ENCODE data around the gene UBA52.

Gene UBA52

DNA sequence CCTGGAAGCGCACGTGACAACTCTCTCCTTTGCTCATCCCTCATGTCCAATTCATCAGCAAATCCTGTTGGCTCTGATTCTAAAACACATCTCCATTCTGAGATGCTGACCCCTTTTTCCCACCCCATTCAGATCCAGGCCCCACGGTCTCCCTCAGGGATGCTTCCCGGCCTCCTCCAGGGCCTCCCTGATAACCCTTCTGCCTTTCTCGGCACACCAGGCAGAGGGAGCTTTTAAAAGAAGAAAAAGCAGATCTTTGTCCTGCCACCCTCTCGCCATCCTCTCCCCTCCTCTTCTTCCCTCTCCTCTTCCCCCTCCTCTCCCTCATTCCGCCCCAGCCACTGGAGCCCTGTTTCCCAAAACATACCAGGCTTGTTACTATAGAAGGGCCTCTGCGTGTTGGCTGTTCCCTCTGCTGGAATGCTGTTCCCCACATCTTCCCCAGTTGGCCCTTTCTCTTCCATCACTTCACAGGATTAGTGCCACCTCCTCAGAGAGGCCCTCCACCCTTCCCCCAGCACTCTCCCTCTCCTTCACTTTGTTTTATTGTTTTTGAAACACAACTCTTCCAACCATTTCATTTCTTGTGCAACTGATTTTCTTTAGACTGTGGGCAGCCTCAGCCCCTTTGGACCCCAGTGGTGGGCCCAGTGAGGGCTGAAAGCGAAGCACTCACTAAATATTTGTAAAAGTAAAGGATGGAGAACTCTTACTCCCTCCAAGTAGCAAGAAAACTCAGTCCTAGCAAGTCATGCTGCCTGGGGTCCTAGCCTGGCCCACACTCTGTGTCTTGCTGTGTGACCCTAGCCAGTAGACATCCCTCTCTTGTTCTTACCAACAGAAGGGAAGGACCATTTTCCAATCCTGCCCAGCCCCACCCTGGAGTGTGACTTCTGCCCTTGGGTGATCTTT is 37.4 kb downstream of the UBA52 start:
- H3K4me3 ChIP-seq (replicated peaks; ENCODE audit: insufficient read depth, low read length), result no peak overlapping the region
- H3K27ac ChIP-seq (replicated peaks), result no peak overlapping the region
- TF ChIP-seq SPI1 (IDR thresholded peaks at IDR 0.05; ENCODE audit: borderline replicate concordance, low read depth), result no peak
- TF ChIP-seq, protein P1, sequence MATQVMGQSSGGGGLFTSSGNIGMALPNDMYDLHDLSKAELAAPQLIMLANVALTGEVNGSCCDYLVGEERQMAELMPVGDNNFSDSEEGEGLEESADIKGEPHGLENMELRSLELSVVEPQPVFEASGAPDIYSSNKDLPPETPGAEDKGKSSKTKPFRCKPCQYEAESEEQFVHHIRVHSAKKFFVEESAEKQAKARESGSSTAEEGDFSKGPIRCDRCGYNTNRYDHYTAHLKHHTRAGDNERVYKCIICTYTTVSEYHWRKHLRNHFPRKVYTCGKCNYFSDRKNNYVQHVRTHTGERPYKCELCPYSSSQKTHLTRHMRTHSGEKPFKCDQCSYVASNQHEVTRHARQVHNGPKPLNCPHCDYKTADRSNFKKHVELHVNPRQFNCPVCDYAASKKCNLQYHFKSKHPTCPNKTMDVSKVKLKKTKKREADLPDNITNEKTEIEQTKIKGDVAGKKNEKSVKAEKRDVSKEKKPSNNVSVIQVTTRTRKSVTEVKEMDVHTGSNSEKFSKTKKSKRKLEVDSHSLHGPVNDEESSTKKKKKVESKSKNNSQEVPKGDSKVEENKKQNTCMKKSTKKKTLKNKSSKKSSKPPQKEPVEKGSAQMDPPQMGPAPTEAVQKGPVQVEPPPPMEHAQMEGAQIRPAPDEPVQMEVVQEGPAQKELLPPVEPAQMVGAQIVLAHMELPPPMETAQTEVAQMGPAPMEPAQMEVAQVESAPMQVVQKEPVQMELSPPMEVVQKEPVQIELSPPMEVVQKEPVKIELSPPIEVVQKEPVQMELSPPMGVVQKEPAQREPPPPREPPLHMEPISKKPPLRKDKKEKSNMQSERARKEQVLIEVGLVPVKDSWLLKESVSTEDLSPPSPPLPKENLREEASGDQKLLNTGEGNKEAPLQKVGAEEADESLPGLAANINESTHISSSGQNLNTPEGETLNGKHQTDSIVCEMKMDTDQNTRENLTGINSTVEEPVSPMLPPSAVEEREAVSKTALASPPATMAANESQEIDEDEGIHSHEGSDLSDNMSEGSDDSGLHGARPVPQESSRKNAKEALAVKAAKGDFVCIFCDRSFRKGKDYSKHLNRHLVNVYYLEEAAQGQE (IDR thresholded peaks at IDR 0.05; ENCODE audit: insufficient replicate concordance, low read depth), result no peak
- TF ChIP-seq, protein P2, sequence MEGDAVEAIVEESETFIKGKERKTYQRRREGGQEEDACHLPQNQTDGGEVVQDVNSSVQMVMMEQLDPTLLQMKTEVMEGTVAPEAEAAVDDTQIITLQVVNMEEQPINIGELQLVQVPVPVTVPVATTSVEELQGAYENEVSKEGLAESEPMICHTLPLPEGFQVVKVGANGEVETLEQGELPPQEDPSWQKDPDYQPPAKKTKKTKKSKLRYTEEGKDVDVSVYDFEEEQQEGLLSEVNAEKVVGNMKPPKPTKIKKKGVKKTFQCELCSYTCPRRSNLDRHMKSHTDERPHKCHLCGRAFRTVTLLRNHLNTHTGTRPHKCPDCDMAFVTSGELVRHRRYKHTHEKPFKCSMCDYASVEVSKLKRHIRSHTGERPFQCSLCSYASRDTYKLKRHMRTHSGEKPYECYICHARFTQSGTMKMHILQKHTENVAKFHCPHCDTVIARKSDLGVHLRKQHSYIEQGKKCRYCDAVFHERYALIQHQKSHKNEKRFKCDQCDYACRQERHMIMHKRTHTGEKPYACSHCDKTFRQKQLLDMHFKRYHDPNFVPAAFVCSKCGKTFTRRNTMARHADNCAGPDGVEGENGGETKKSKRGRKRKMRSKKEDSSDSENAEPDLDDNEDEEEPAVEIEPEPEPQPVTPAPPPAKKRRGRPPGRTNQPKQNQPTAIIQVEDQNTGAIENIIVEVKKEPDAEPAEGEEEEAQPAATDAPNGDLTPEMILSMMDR (IDR thresholded peaks at IDR 0.05; ENCODE audit: insufficient read depth, low read length), result no peak
- no peak for TF ChIP-seq POLR2AphosphoS5 (IDR thresholded peaks at IDR 0.05; ENCODE audit: low read depth)
- TF ChIP-seq GABPA (IDR thresholded peaks at IDR 0.05; ENCODE audit: low read depth), result no peak
- no peak for DNase-seq (ENCODE audit: low read depth in 1 of 2, low spot score in 1 of 2)
- H3K27me3 ChIP-seq (ENCODE audit: insufficient read depth, poor library complexity, severe bottlenecking), result peaks cover 82% of the 10 kb centered on the region

DNA sequence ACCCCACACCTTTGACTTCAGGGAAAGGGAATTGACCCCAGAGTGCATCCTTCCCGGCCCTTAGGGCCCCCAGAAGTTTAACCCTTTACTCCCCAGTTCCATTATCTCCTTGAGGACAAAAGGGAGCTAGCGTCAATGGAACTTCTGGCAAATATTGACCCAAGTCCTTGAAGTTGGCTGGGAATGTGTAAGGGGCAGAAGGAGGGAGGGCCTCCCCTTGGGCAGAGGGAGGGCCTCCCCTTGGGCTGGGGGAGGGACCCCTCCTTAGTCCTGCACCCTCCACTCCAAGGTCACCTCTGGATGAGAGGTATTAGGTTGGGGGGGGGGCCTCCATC is 38.0 kb downstream of the UBA52 start:
- H3K27me3 ChIP-seq (ENCODE audit: insufficient read depth, poor library complexity, severe bottlenecking), result peaks cover 82% of the 10 kb centered on the region
- no peak for DNase-seq (ENCODE audit: low read depth in 1 of 2, low spot score in 1 of 2)
- TF ChIP-seq, protein P1 (IDR thresholded peaks at IDR 0.05; ENCODE audit: insufficient replicate concordance, low read depth), result no peak
- TF ChIP-seq POLR2AphosphoS5 (IDR thresholded peaks at IDR 0.05; ENCODE audit: low read depth), result no peak
- no peak for TF ChIP-seq GABPA (IDR thresholded peaks at IDR 0.05; ENCODE audit: low read depth)
- TF ChIP-seq, protein P2 (IDR thresholded peaks at IDR 0.05; ENCODE audit: insufficient read depth, low read length), result no peak
- no peak for TF ChIP-seq SPI1 (IDR thresholded peaks at IDR 0.05; ENCODE audit: borderline replicate concordance, low read depth)
- no peak overlapping the region for H3K27ac ChIP-seq (replicated peaks)
- no peak overlapping the region for H3K4me3 ChIP-seq (replicated peaks; ENCODE audit: insufficient read depth, low read length)

DNA sequence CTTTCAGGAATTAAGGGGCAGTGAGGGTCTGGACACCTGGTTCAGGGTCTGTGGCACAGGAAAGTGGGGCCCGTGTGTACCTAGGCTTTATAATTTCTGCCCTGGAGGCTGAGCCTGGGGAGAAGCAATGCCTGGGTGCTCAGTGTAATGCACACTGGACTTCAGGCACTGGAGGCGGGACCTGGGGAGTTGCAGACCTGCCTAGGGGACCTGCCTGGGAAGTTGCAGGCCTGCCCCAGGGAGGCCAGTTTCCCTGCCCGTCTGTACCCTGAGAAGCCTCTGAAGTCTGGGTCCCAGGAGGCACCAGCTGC is 38.5 kb downstream of the UBA52 start:
- TF ChIP-seq, protein P1 (IDR thresholded peaks at IDR 0.05; ENCODE audit: insufficient replicate concordance, low read depth), result no peak
- TF ChIP-seq SPI1 (IDR thresholded peaks at IDR 0.05; ENCODE audit: borderline replicate concordance, low read depth) (no peak), POLR2AphosphoS5 (IDR thresholded peaks at IDR 0.05; ENCODE audit: low read depth) (no peak), GABPA (IDR thresholded peaks at IDR 0.05; ENCODE audit: low read depth) (no peak)
- TF ChIP-seq, protein P2 (IDR thresholded peaks at IDR 0.05; ENCODE audit: insufficient read depth, low read length), result no peak
- no peak for DNase-seq (ENCODE audit: low read depth in 1 of 2, low spot score in 1 of 2)
- no peak overlapping the region for H3K27ac ChIP-seq (replicated peaks)
- H3K4me3 ChIP-seq (replicated peaks; ENCODE audit: insufficient read depth, low read length), result no peak overlapping the region
- peaks cover 80% of the 10 kb centered on the region for H3K27me3 ChIP-seq (ENCODE audit: insufficient read depth, poor library complexity, severe bottlenecking)

Measured in HL-60 (cell line).